ENCODE results near the gene SKI.

SKI gene

GRCh38 chr1:2229911-2230731 lies 2.0 kb downstream of the SKI start:
- DNase-seq (ENCODE audit: low read depth) = no peak

- no peak for DNase-seq (ENCODE audit: low read depth)
Observed at GRCh38 chr1:2230781-2231531, 2.8 kb downstream of the SKI start.

GRCh38 chr1:2231532-2232254 lies 3.6 kb downstream of the SKI start:
- DNase-seq (ENCODE audit: low read depth) = no peak

- no peak for DNase-seq (ENCODE audit: low read depth)
Observed at GRCh38 chr1:2232255-2232915, 4.3 kb downstream of the SKI start.

- DNase-seq (ENCODE audit: low read depth) = no peak
Observed at GRCh38 chr1:2232916-2233438, 4.9 kb downstream of the SKI start.

- no peak for DNase-seq (ENCODE audit: low read depth)
Observed at GRCh38 chr1:2233468-2233867, 5.3 kb downstream of the SKI start.

GRCh38 chr1:2233997-2234761 lies 6.1 kb downstream of the SKI start:
- peak; percentile 51 for DNase-seq (ENCODE audit: low read depth)

GRCh38 chr1:2234762-2235113 lies 6.6 kb downstream of the SKI start:
- no peak for DNase-seq (ENCODE audit: low read depth)

GRCh38 chr1:2235300-2235998 lies 7.3 kb downstream of the SKI start:
- DNase-seq (ENCODE audit: low read depth) = no peak

GRCh38 chr1:2236695-2237677 lies 8.9 kb downstream of the SKI start:
- DNase-seq (ENCODE audit: low read depth) = no peak

GRCh38 chr1:2237773-2238172 lies 9.7 kb downstream of the SKI start:
- no peak for DNase-seq (ENCODE audit: low read depth)

- no peak for DNase-seq (ENCODE audit: low read depth)
Observed at GRCh38 chr1:2238361-2239012, 10.4 kb downstream of the SKI start.

- no peak for DNase-seq (ENCODE audit: low read depth)
Observed at GRCh38 chr1:2239013-2239370, 10.9 kb downstream of the SKI start.

- DNase-seq (ENCODE audit: low read depth) = no peak
Observed at GRCh38 chr1:2239384-2239985, 11.4 kb downstream of the SKI start.

GRCh38 chr1:2240270-2241156 lies 12.4 kb downstream of the SKI start:
- no peak for DNase-seq (ENCODE audit: low read depth)

GRCh38 chr1:2241820-2242219 lies 13.7 kb downstream of the SKI start:
- no peak for DNase-seq (ENCODE audit: low read depth)
